ENCODE data around the gene ARID1B. TPM values are rescaled to one million over a fixed set of nuclear protein-coding genes. Genes with fewer than 3 reads are reported as not detected.

Gene ARID1B
- total and polyA plus RNA-seq, 4 donors = 49.8 to 90.9 (median 59.0) TPM

DNA sequence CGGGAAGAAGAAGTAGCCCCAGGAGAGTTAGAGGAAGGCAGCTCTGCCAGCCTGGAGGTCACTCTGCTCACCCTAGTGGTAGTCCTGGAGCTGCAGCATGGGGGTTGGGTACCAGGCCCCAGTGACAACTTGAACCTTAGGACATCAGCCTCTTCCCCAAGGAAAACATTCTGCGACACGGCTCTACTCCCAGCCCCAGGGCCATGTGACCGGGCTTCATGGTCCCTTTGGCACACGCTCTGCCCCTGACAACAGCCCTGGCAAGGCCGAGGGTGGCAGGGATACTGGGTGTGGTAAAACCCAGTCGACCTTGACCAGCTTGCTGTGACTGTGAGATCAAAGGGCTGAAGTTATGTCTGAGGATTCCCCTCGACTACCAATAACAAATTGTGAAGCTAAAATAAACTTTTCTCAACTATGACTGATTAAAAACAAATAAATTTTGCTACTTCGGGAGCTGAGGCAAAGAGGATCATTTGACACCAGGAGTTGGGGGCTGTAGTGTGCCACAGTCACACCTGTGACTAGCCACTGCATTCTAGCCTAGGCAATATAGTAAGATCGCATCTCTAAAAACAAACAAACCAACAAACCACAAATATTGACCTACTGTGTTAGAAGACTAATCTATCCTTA lies 24.4 kb upstream of the ARID1B start:
- Histone ChIP-seq H3K9me3 (ENCODE audit: control insufficient read depth, insufficient read depth, low read length) (no peaks in the 10 kb centered on the region), H3K27ac (ENCODE audit: low read depth, low read length) (no peak overlapping the region), H3K36me3 (ENCODE audit: control insufficient read depth, insufficient read depth, low read length) (no peaks in the 10 kb centered on the region), H3K4me3 (ENCODE audit: low read depth, low read length) (no peak overlapping the region), H3K27me3 (ENCODE audit: control insufficient read depth, insufficient read depth, low read length) (no peaks in the 10 kb centered on the region), H3K4me1 (ENCODE audit: control insufficient read depth, insufficient read depth, low read length) (no peaks in the 10 kb centered on the region)
- 57% methylated on average over 1 of the region's 10 CpGs for WGBS (ENCODE audit: insufficient coverage)
- no peak for DNase-seq (ENCODE audit: low read depth in 4 of 6, low spot score in 6 of 6)

DNA sequence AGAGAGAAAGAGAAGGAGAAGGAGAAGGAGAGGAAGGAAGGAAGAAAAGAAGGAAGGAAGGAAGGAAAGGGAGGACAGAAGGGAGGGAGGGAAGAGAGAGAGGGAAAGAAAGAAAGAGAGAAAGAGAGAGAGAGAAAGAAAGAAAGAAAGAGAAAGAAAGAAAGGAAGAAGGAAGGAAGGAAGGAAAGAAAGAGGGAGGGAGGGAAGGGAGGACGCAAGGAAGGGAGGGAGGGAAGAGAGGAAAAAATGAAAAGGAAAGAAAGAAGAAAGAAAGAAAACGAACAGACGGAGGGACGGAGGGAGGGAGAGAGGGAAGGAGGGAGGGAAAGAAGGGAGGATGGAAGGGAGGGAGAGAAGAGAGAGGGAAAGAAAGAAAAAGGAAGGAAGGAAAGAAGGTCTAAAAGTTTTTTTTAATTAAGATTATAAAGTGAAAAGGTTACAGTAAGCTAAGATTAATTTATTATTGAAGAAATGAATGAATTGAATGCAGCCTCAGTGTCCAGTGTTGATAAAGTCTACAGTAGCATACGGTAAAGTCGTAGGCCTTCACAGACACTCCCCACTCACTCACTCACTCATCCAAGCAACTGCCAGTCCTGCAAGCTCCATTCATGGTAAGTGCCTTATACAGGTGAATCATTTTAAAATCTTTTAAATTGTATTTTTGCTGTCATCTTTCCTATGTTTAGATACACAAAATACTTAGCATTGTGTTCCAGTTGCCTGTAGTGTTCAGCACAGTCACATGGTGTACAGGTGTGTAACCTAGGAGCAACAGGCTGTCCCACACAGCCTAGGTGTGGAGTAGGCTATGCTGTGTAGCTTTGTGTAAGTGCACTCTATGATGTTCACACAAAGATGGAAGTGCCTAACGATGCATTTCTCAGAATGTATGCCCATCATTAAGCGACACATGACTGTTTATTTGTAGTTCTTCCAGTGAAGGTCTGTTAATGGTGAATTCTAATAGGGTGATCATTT lies 20.3 kb upstream of the ARID1B start:
- Histone ChIP-seq H3K4me1 (ENCODE audit: control insufficient read depth, insufficient read depth, low read length) (no peaks in the 10 kb centered on the region), H3K27ac (ENCODE audit: low read depth, low read length) (no peak overlapping the region), H3K36me3 (ENCODE audit: control insufficient read depth, insufficient read depth, low read length) (no peaks in the 10 kb centered on the region), H3K9me3 (ENCODE audit: control insufficient read depth, insufficient read depth, low read length) (no peaks in the 10 kb centered on the region), H3K27me3 (ENCODE audit: control insufficient read depth, insufficient read depth, low read length) (no peaks in the 10 kb centered on the region), H3K4me3 (ENCODE audit: low read depth, low read length) (no peak overlapping the region)
- DNase-seq (ENCODE audit: low read depth in 4 of 6, low spot score in 6 of 6) = no peak
- WGBS (ENCODE audit: insufficient coverage) = 86% methylated on average over 4 of the region's 8 CpGs

DNA sequence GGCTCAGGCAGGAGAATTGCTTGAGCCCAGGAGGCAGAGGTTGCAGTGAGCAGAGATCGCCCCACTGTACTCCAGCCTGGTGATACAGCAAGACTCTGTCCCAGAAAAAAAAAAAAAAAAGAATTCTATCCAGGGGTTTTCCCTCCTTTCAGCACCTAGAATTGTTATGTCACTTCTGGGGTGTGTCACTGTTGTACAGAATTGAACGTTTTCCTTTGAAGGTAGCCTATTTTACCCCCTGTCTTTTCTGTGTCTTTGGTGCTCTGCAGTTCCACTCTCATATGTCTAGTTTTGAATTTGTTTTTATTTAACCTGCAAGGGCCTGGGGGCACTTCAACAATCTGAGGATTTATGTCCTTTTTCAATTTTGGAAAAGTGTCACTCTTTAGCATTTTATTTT lies 19.3 kb upstream of the ARID1B start:
- H3K4me1 ChIP-seq (ENCODE audit: control insufficient read depth, insufficient read depth, low read length) = no peaks in the 10 kb centered on the region
- no peak overlapping the region for H3K27ac ChIP-seq (ENCODE audit: low read depth, low read length)
- DNase-seq (ENCODE audit: low read depth in 4 of 6, low spot score in 6 of 6) = no peak
- WGBS (ENCODE audit: insufficient coverage) = no CpG with 5 or more reads among the region's 2 CpGs
- H3K9me3 ChIP-seq (ENCODE audit: control insufficient read depth, insufficient read depth, low read length) = no peaks in the 10 kb centered on the region
- no peaks in the 10 kb centered on the region for H3K36me3 ChIP-seq (ENCODE audit: control insufficient read depth, insufficient read depth, low read length)
- no peaks in the 10 kb centered on the region for H3K27me3 ChIP-seq (ENCODE audit: control insufficient read depth, insufficient read depth, low read length)
- H3K4me3 ChIP-seq (ENCODE audit: low read depth, low read length) = no peak overlapping the region

DNA sequence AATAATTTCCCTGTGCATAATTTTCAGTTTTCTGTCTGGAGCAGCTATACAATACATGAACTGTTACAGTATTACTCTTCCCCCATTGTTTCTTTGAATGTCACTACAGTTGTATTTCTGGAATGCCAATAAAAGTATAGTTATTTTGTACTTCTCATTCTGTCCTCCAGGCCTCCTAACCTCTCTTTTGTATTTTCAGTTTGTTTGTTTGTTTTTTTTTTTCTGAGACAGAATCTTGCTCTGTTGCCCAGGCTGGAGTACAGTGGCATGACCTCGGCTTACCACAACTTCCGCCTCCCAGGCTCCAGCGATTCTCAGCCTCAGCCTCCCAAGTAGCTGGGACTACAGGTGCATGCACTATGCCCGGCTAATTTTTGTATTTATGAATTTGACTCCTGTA lies 16.8 kb upstream of the ARID1B start:
- no peaks in the 10 kb centered on the region for H3K36me3 ChIP-seq (ENCODE audit: control insufficient read depth, insufficient read depth, low read length)
- no peak overlapping the region for H3K27ac ChIP-seq (ENCODE audit: low read depth, low read length)
- 100% methylated on average over 3 of the region's 4 CpGs for WGBS (ENCODE audit: insufficient coverage)
- H3K4me3 ChIP-seq (ENCODE audit: low read depth, low read length) = no peak overlapping the region
- H3K9me3 ChIP-seq (ENCODE audit: control insufficient read depth, insufficient read depth, low read length) = no peaks in the 10 kb centered on the region
- H3K27me3 ChIP-seq (ENCODE audit: control insufficient read depth, insufficient read depth, low read length) = no peaks in the 10 kb centered on the region
- H3K4me1 ChIP-seq (ENCODE audit: control insufficient read depth, insufficient read depth, low read length) = no peaks in the 10 kb centered on the region
- DNase-seq (ENCODE audit: low read depth in 4 of 6, low spot score in 6 of 6) = no peak

DNA sequence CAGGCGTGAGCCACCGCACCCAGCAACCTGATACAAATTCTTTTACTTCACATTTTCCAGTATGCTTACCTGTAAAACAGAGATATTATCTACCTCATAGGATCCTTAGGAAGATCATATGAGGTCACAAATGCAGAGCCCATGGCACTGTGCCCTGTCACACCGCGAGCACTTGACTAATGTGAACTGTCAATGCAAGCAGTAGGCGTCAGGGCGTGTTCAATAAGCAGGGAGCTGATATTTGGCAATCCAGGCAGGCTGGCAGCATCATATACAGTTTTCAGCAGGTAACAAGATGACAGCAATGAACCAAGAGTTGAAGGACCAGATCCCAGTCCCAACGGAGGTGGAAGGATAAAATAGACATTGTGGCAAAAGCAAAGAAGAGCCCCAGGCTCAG lies 14.6 kb upstream of the ARID1B start:
- no peak overlapping the region for H3K27ac ChIP-seq (ENCODE audit: low read depth, low read length)
- WGBS (ENCODE audit: insufficient coverage) = 98% methylated on average over 7 of the region's 7 CpGs
- no peak for DNase-seq (ENCODE audit: low read depth in 4 of 6, low spot score in 6 of 6)
- no peaks in the 10 kb centered on the region for H3K9me3 ChIP-seq (ENCODE audit: control insufficient read depth, insufficient read depth, low read length)
- no peaks in the 10 kb centered on the region for H3K36me3 ChIP-seq (ENCODE audit: control insufficient read depth, insufficient read depth, low read length)
- no peaks in the 10 kb centered on the region for H3K4me1 ChIP-seq (ENCODE audit: control insufficient read depth, insufficient read depth, low read length)
- H3K27me3 ChIP-seq (ENCODE audit: control insufficient read depth, insufficient read depth, low read length) = no peaks in the 10 kb centered on the region
- no peak overlapping the region for H3K4me3 ChIP-seq (ENCODE audit: low read depth, low read length)

DNA sequence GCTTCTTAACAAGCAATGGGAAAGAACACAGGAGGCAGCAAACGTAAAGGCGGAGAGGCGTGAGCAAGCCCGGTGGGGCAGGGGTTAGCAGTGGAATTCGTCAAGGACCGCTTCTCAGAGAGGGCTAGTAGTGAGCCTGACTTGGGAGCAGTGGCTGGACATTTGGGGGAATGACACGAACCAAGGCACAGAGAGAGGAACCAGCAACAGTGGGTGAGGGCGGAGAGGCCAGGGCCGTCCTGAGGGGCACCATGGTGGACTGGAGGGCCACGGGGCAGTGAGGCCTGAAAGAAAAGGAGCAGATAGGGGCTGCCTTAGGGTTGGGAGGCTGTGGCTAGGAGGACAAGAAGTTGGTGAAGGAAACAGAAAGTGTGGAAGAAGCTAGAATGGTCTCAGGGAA lies 12.1 kb upstream of the ARID1B start:
- Histone ChIP-seq H3K4me3 (ENCODE audit: low read depth, low read length) (no peak overlapping the region), H3K4me1 (ENCODE audit: control insufficient read depth, insufficient read depth, low read length) (no peaks in the 10 kb centered on the region), H3K9me3 (ENCODE audit: control insufficient read depth, insufficient read depth, low read length) (no peaks in the 10 kb centered on the region), H3K36me3 (ENCODE audit: control insufficient read depth, insufficient read depth, low read length) (no peaks in the 10 kb centered on the region), H3K27me3 (ENCODE audit: control insufficient read depth, insufficient read depth, low read length) (no peaks in the 10 kb centered on the region), H3K27ac (ENCODE audit: low read depth, low read length) (no peak overlapping the region)
- DNase-seq (ENCODE audit: low read depth in 4 of 6, low spot score in 6 of 6) = no peak
- 97% methylated on average over 10 of the region's 10 CpGs for WGBS (ENCODE audit: insufficient coverage)

DNA sequence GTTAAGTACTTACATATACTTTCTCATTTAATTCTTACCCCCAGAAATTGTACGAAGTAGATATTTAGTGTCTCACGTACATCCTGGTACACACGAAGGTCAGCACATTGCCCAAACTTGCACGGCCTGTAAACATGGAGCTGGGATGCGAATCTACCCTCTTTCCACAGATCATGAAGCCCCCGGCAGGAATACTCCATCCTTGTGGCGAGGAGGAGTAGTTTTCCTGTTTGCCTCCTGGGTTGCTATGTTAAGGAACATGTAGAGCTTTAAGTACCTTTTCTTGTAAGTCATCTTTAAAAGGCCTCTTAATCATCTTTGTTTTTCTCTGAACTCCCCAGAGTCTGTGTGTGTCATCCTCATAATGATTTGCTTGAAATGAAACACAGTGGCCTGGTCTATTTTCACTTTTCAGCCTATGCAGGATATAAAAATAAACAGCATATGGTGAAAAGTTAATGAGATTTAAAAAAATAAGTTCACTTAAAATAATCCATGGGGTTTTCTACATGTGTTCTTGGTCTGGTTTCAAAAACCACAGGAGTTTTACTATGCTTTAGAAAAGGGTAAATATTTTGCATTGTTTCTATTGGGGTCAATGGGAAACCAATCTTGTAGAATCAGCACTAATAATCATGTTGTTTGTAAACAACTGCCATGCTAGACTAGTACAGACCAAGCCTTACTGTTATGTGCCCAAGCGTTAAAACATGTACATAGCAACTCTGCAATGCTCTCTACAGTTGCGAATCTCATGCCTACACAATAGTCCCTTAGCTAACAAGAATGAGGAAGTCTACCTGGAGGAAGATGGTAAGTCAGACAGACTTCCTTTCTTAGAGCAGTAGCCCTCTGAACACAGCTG lies 9.3 kb upstream of the ARID1B start:
- Histone ChIP-seq H3K36me3 (ENCODE audit: control insufficient read depth, insufficient read depth, low read length) (no peaks in the 10 kb centered on the region), H3K9me3 (ENCODE audit: control insufficient read depth, insufficient read depth, low read length) (no peaks in the 10 kb centered on the region), H3K4me3 (ENCODE audit: low read depth, low read length) (no peak overlapping the region), H3K27me3 (ENCODE audit: control insufficient read depth, insufficient read depth, low read length) (no peaks in the 10 kb centered on the region), H3K4me1 (ENCODE audit: control insufficient read depth, insufficient read depth, low read length) (no peaks in the 10 kb centered on the region), H3K27ac (ENCODE audit: low read depth, low read length) (no peak overlapping the region)
- DNase-seq (ENCODE audit: low read depth in 4 of 6, low spot score in 6 of 6) = peak in 1 of 6 donors; percentile 18
- 87% methylated on average over 5 of the region's 9 CpGs for WGBS (ENCODE audit: insufficient coverage)

DNA sequence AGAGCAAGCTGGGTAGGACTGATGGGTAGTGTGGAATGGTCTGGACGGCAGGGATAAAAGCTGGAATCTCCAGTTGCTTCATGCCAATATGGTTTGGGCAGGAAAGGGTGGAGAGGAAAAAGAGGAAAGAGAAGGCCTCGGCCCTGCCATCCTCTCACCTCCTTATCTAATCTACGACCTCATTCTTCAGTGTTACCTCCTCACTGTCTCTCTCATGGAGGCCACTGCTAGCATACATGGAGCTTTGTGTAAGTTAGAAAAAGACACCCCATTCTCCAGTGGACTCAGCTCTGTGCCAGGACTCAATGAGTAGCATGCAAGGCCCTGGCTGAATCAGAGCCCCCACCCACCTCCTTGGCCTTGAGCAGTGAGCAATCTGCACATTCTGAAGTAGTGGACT lies 6.1 kb upstream of the ARID1B start:
- H3K27me3 ChIP-seq (ENCODE audit: control insufficient read depth, insufficient read depth, low read length) = no peaks in the 10 kb centered on the region
- no peak overlapping the region for H3K4me3 ChIP-seq (ENCODE audit: low read depth, low read length)
- H3K4me1 ChIP-seq (ENCODE audit: control insufficient read depth, insufficient read depth, low read length) = peaks cover 6% of the 10 kb centered on the region
- H3K36me3 ChIP-seq (ENCODE audit: control insufficient read depth, insufficient read depth, low read length) = no peaks in the 10 kb centered on the region
- no peaks in the 10 kb centered on the region for H3K9me3 ChIP-seq (ENCODE audit: control insufficient read depth, insufficient read depth, low read length)
- WGBS (ENCODE audit: insufficient coverage) = no CpG with 5 or more reads among the region's 3 CpGs
- H3K27ac ChIP-seq (ENCODE audit: low read depth, low read length) = no peak overlapping the region
- DNase-seq (ENCODE audit: low read depth in 4 of 6, low spot score in 6 of 6) = no peak

DNA sequence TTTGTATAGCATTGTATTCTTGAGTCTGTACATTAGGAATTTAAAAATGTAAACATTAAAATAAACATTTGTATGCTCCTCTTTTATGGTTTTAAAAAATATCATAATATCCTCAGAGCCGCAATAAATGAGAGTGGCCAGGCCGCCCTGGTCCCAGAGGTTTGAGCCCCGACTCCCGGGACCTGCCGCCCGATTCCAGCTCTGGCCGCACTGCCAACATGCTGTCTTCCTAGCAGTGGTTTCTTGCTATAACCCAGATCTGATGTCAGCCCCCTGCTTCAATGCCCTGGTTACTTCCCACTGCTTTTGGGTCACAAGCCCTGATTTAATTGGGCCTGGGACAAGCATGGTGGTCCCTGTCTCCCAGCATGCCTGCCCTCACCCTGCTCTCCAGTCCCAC lies 5.4 kb upstream of the ARID1B start:
- WGBS (ENCODE audit: insufficient coverage) = 94% methylated on average over 7 of the region's 7 CpGs
- no peak overlapping the region for H3K4me3 ChIP-seq (ENCODE audit: low read depth, low read length)
- H3K9me3 ChIP-seq (ENCODE audit: control insufficient read depth, insufficient read depth, low read length) = no peaks in the 10 kb centered on the region
- H3K4me1 ChIP-seq (ENCODE audit: control insufficient read depth, insufficient read depth, low read length) = peaks cover 6% of the 10 kb centered on the region
- no peak for DNase-seq (ENCODE audit: low read depth in 4 of 6, low spot score in 6 of 6)
- no peak overlapping the region for H3K27ac ChIP-seq (ENCODE audit: low read depth, low read length)
- H3K27me3 ChIP-seq (ENCODE audit: control insufficient read depth, insufficient read depth, low read length) = no peaks in the 10 kb centered on the region
- no peaks in the 10 kb centered on the region for H3K36me3 ChIP-seq (ENCODE audit: control insufficient read depth, insufficient read depth, low read length)
